IMR-90 (cell line): ENCODE measurements around the gene SPOUT1. TPM values are rescaled to one million over a fixed set of nuclear protein-coding genes. Genes with fewer than 3 reads are reported as not detected.

Experiments
- ATAC-seq: fragments of 200-7000 bp; cut with Tn5 transposase; 2 replicates; pipeline ENCODE4 v1.9.1; 2020; ENCODE audit warnings: low read depth, mild to moderate bottlenecking, moderate library complexity
- BruUV-seq: library from RNA; stranded (reverse); fragments of 400-500 nt; replicated peaks from 2 replicates; lab custom pipeline; 2021; lab: Mats Ljungman, UMichigan
- CTCF ChIA-PET: fragments of 300-600 bp; formaldehyde crosslinking; extraction: SDS; loops from one replicate; lab custom pipeline; 2021; ENCODE audit warnings: antibody characterized with exemption; lab: Yijun Ruan, JAX
- POLR2A ChIA-PET: fragments of 300-600 bp; sonication (Branson Sonifier 250); formaldehyde crosslinking; loops from one replicate; lab custom pipeline; 2022; ENCODE audit warnings: antibody characterized with exemption; ENCODE audit not compliant: unreplicated experiment; lab: Charles Lee
- DNase-seq: peaks from one replicate; pipeline ENCODE4 v3.0.0; 2013
- H2AFZ ChIP-seq: replicated peaks from 2 replicates; pipeline ENCODE3; 2013; ENCODE audit warnings: low read length, mild to moderate bottlenecking; ENCODE audit not compliant: poor library complexity
- H2AK5ac ChIP-seq: 2 replicates; pipeline ENCODE4 v1.6.1; 2013; ENCODE audit warnings: low read depth, low read length, inconsistent platforms
- H2AK9ac ChIP-seq: replicated peaks from 2 replicates; pipeline ENCODE3; 2013; ENCODE audit warnings: mild to moderate bottlenecking, low read depth, low read length, moderate library complexity; ENCODE audit not compliant: poor library complexity
- H2BK120ac ChIP-seq: 2 replicates; pipeline ENCODE4 v1.6.1; 2013; ENCODE audit warnings: low read depth, low read length, inconsistent platforms
- H2BK15ac ChIP-seq: 3 replicates; pipeline ENCODE4 v1.6.1; 2013; ENCODE audit warnings: low read depth, low read length, inconsistent platforms
- H2BK20ac ChIP-seq: 2 replicates; pipeline ENCODE4 v1.6.1; 2013; ENCODE audit warnings: low read depth, mild to moderate bottlenecking, inconsistent platforms, low read length, moderate library complexity
- H2BK5ac ChIP-seq: 2 replicates; pipeline ENCODE4 v1.6.1; 2013; ENCODE audit warnings: mild to moderate bottlenecking, low read depth, low read length, inconsistent platforms; ENCODE audit not compliant: poor library complexity, severe bottlenecking
- H3K14ac ChIP-seq: replicated peaks from 2 replicates; pipeline ENCODE4 v1.6.1; 2013; ENCODE audit warnings: low read depth, low read length, inconsistent platforms
- H3K18ac ChIP-seq: 2 replicates; pipeline ENCODE4 v1.6.1; 2013; ENCODE audit warnings: low read depth, low read length, control low read depth
- H3K23ac ChIP-seq: 2 replicates; pipeline ENCODE4 v1.6.1; 2013; ENCODE audit warnings: low read depth, low read length, inconsistent platforms
- H3K27ac ChIP-seq: 2 replicates; pipeline ENCODE4 v1.5.1; 2013; ENCODE audit warnings: mild to moderate bottlenecking, control low read depth, low read length; ENCODE audit not compliant: insufficient read depth
- H3K27me3 ChIP-seq: 2 replicates; pipeline ENCODE4 v1.6.1; 2013; ENCODE audit warnings: low read length; ENCODE audit not compliant: control insufficient read depth, insufficient read depth
- H3K36me3 ChIP-seq: 2 replicates; pipeline ENCODE4 v1.6.1; 2013; ENCODE audit warnings: low read length, mixed read lengths; ENCODE audit not compliant: control insufficient read depth, insufficient read depth
- H3K4ac ChIP-seq: 2 replicates; pipeline ENCODE4 v1.6.1; 2013; ENCODE audit warnings: low read depth, low read length, inconsistent platforms
- H3K4me1 ChIP-seq: 2 replicates; pipeline ENCODE4 v1.6.1; 2013; ENCODE audit warnings: low read length, mixed read lengths; ENCODE audit not compliant: control insufficient read depth, insufficient read depth
- H3K4me2 ChIP-seq: 2 replicates; pipeline ENCODE4 v1.6.1; 2013; ENCODE audit warnings: low read depth, mild to moderate bottlenecking, control low read depth, low read length, moderate library complexity
- H3K4me3 ChIP-seq: 2 replicates; pipeline ENCODE4 v1.5.1; 2013; ENCODE audit warnings: low read depth, mild to moderate bottlenecking, control low read depth, low read length, moderate library complexity; ENCODE audit not compliant: insufficient read depth
- H3K56ac ChIP-seq: 2 replicates; pipeline ENCODE4 v1.6.1; 2013; ENCODE audit warnings: low read length, inconsistent platforms; ENCODE audit not compliant: insufficient read depth; ENCODE audit errors: extremely low read depth
- H3K79me1 ChIP-seq, 2 experiments: 2 replicates each; pipeline ENCODE4 v1.6.1; 2013; ENCODE audit warnings: low read length in 2 of 2, inconsistent platforms in 1 of 2, low read depth in 1 of 2
- H3K9ac ChIP-seq: 2 replicates; pipeline ENCODE4 v1.6.1; 2013; ENCODE audit warnings: low read depth, low read length, control low read depth
- H3K9me1 ChIP-seq: 2 replicates; pipeline ENCODE4 v1.6.1; 2013; ENCODE audit warnings: low read length, inconsistent platforms; ENCODE audit not compliant: insufficient read depth
- H3K9me3 ChIP-seq: 2 replicates; pipeline ENCODE4 v1.6.1; 2013; ENCODE audit warnings: low read length; ENCODE audit not compliant: control insufficient read depth, insufficient read depth
- H4K20me1 ChIP-seq: 2 replicates; pipeline ENCODE4 v1.6.1; 2013; ENCODE audit warnings: low read length, inconsistent platforms; ENCODE audit not compliant: insufficient read depth
- H4K5ac ChIP-seq: 2 replicates; pipeline ENCODE4 v1.6.1; 2013; ENCODE audit warnings: mild to moderate bottlenecking, low read depth, low read length, control low read depth
- H4K8ac ChIP-seq, 2 experiments: 2 replicates each; pipeline ENCODE4 v1.6.1; 2013; ENCODE audit warnings: low read depth in 2 of 2, low read length in 2 of 2, control low read depth in 1 of 2, inconsistent platforms in 1 of 2
- H4K91ac ChIP-seq: 2 replicates; pipeline ENCODE4 v1.6.1; 2013; ENCODE audit warnings: low read depth, low read length, inconsistent platforms; ENCODE audit not compliant: insufficient read depth
- BHLHE40 ChIP-seq: fragments of 150-350 bp; IDR thresholded peaks from 2 replicates; pipeline ENCODE4 v1.6.1; 2016; ENCODE audit warnings: mild to moderate bottlenecking, low read depth, low read length
- CEBPB ChIP-seq: IDR thresholded peaks from 2 replicates; pipeline ENCODE4 v1.6.1; 2012; ENCODE audit warnings: low read depth, low read length, improper control_type of control experiment
- CHD1 ChIP-seq: IDR thresholded peaks from 2 replicates; pipeline ENCODE4 v1.6.1; 2012; ENCODE audit warnings: low read depth, low read length, improper control_type of control experiment
- CTCF ChIP-seq: conservative IDR thresholded peaks from 2 replicates; pipeline ENCODE4 v1.5.1; 2012; ENCODE audit warnings: mild to moderate bottlenecking, low read depth, low read length, improper control_type of control experiment
- ELK1 ChIP-seq: fragments of 150-350 bp; IDR thresholded peaks from 2 replicates; pipeline ENCODE4 v1.6.1; 2016; ENCODE audit warnings: low read depth, mild to moderate bottlenecking, low read length, moderate library complexity, borderline replicate concordance
- FOS ChIP-seq: fragments of 150-350 bp; IDR thresholded peaks from 2 replicates; pipeline ENCODE4 v1.6.1; 2016; ENCODE audit warnings: low read depth, low read length
- MAFK ChIP-seq: IDR thresholded peaks from 2 replicates; pipeline ENCODE4 v1.6.1; 2012; ENCODE audit warnings: low read depth, low read length, improper control_type of control experiment
- MAZ ChIP-seq: IDR thresholded peaks from 2 replicates; pipeline ENCODE4 v1.6.1; 2012; ENCODE audit warnings: low read depth, mild to moderate bottlenecking, low read length, improper control_type of control experiment, moderate library complexity, borderline replicate concordance
- MXI1 ChIP-seq: IDR thresholded peaks from 2 replicates; pipeline ENCODE4 v1.6.1; 2012; ENCODE audit warnings: low read depth, mild to moderate bottlenecking, low read length, moderate library complexity, borderline replicate concordance
- NFE2L2 ChIP-seq: fragments of 150-350 bp; IDR thresholded peaks from 2 replicates; pipeline ENCODE4 v1.6.1; 2016; ENCODE audit warnings: low read depth, mild to moderate bottlenecking, low read length
- POLR2A ChIP-seq: IDR thresholded peaks from 2 replicates; pipeline ENCODE4 v1.6.1; 2012; ENCODE audit warnings: mild to moderate bottlenecking, low read depth, low read length
- RAD21 ChIP-seq: IDR thresholded peaks from 2 replicates; pipeline ENCODE4 v1.6.1; 2012; ENCODE audit warnings: low read length, improper control_type of control experiment
- RCOR1 ChIP-seq: IDR thresholded peaks from 2 replicates; pipeline ENCODE4 v1.6.1; 2012; ENCODE audit warnings: mild to moderate bottlenecking, low read length, improper control_type of control experiment; ENCODE audit not compliant: insufficient replicate concordance
- RFX5 ChIP-seq: IDR thresholded peaks from 2 replicates; pipeline ENCODE4 v1.8.0; 2012; ENCODE audit warnings: low read depth, mild to moderate bottlenecking, low read length, moderate library complexity
- SMC3 ChIP-seq: fragments of 150-350 bp; IDR thresholded peaks from 2 replicates; pipeline ENCODE4 v1.6.1; 2016; ENCODE audit warnings: low read depth, mild to moderate bottlenecking, antibody characterized with exemption, low read length, moderate library complexity
- WGBS, 2 experiments: methylation state at CpG; one replicate each; pipeline versions ENCODE4 v1.1.5 to v1.1.7; 2013; ENCODE audit warnings: missing lambda C conversion rate in 2 of 2; ENCODE audit not compliant: insufficient read length in 1 of 2; ENCODE audit errors: extremely low coverage in 2 of 2; 5-methylcytosine and 5-hydroxymethylcytosine counted together
- dilution Hi-C: fragments of 300-500 bp; cut with HindIII; formaldehyde crosslinking; loops from one replicate; pipeline ENCODE4 v1.14.3; 2018; ENCODE audit warnings: low sequenced_read_pairs; ENCODE audit not compliant: unreplicated experiment
- in situ Hi-C: fragments of 300-500 bp; cut with MboI; formaldehyde crosslinking; loops from 3 replicates; pipeline ENCODE4 v1.14.3; 2019; ENCODE audit warnings: low sequenced_read_pairs, inconsistent platforms, mixed read lengths
- intact Hi-C: fragments of 100-400 bp; cut with micrococcal nuclease; formaldehyde crosslinking; loops from 2 replicates; pipeline ENCODE4 v1.10.0; 2022
- polyA plus RNA-seq, 3 experiments: library from polyadenylated mRNA; depleted of rRNA; stranded (reverse); fragments of >200 nt; gene quantifications; 2 replicates each; pipeline ENCODE4 v1.2.3, GENCODE V29; 2012; ENCODE audit warnings: low replicate concordance in 1 of 3
- total RNA-seq: library from RNA; depleted of rRNA; stranded (reverse); fragments of >200 nt; gene quantifications from 2 replicates; pipeline ENCODE4 v1.2.3, GENCODE V29; 2012
- TF ChIP-seq, protein P1 (sequence below): fragments of 150-350 bp; IDR thresholded peaks from 2 replicates; pipeline ENCODE4 v1.6.1; 2017; ENCODE audit warnings: mild to moderate bottlenecking, antibody characterized with exemption, low read length, low read depth

Gene SPOUT1
- total and polyA plus RNA-seq, 2 of the 4 experiments (the other 2 are of a cell fraction), result 17.9 to 27.8 TPM

DNA sequence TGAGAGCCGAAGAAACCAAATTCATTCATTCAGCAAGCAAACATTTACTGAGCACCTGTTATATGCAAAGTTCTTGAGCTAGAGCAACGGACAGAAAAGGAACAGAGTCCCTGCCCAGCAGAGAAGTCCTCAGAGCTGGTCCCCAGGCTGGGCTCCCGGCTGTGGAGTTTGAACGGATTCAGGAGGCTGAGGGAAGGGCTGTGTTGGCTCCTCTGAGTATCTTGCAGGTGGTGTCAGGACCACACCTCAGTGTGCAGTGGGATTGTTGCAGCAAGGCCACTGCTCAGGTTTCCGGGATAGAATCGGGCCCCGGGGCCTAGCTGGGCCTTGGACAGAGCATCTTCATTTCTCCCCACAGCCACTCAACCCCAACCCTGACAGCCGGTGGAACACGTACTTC lies 37.5 kb downstream of the SPOUT1 start:
- Histone ChIP-seq H3K23ac (no peak overlapping the region), H3K56ac (no peak overlapping the region), H3K4ac (no peak overlapping the region), H3K79me1 (peaks cover 13 to 40% of the 10 kb centered on the region in 2 experiments), H4K91ac (no peak overlapping the region), H2AK9ac (peak overlapping the region; percentile 16), H3K36me3 (peaks cover 49% of the 10 kb centered on the region), H3K18ac (no peak overlapping the region), H3K9me3 (no peaks in the 10 kb centered on the region), H4K5ac (no peak overlapping the region), H3K9me1 (no peaks in the 10 kb centered on the region), H3K27ac (no peak overlapping the region), H3K4me1 (no peaks in the 10 kb centered on the region), H3K14ac (no peak overlapping the region), H4K8ac (no peak overlapping the region), H2BK20ac (no peak overlapping the region), H3K4me3 (no peak overlapping the region), H2BK15ac (no peak overlapping the region), H2AFZ (no peak overlapping the region), H2BK5ac (no peak overlapping the region), H3K9ac (no peak overlapping the region), H2BK120ac (no peak overlapping the region), H3K27me3 (no peaks in the 10 kb centered on the region), H2AK5ac (no peak overlapping the region), H3K4me2 (no peak overlapping the region), H4K20me1 (0 out of 2 replicates have a peak, but pooled peaks cover 5% of the 10 kb centered on the region)
- TF ChIP-seq BHLHE40 (no peak), MAZ (no peak), POLR2A (no peak), SMC3 (no peak), MAFK (no peak), CHD1 (no peak), FOS (no peak), ELK1 (no peak), CEBPB (no peak), CTCF (no peak), RFX5 (no peak), RCOR1 (no peak), NFE2L2 (no peak), MXI1 (no peak), RAD21 (no peak)
- TF ChIP-seq, protein P1, sequence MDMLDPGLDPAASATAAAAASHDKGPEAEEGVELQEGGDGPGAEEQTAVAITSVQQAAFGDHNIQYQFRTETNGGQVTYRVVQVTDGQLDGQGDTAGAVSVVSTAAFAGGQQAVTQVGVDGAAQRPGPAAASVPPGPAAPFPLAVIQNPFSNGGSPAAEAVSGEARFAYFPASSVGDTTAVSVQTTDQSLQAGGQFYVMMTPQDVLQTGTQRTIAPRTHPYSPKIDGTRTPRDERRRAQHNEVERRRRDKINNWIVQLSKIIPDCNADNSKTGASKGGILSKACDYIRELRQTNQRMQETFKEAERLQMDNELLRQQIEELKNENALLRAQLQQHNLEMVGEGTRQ, result no peak
- ChIA-PET CTCF (interaction anchor here (1.1 kb wide), 1 partner anchor 157 kb away, joined by 5 read pairs; no protein-coding TSS in a partner anchor), POLR2A (no interaction called here)
- 91% methylated on average over 8 of the region's 9 CpGs; no CpG with 5 or more reads in 1 of the 2 experiments for WGBS, 2 experiments
- intact Hi-C loops (no loop called here), dilution Hi-C loops (no loop called here), in situ Hi-C loops (no loop called here)
- no TSS peak for BruUV-seq
- no peak for DNase-seq
- no peak for ATAC-seq
